ENCODE measurements around the gene UBALD2.
"Not testable (repeated sequence)": the region's sequence is repeated elsewhere in the genome, so short reads cannot be mapped to it uniquely, and the experiment has no call there.

The UBALD2 gene

GRCh38 chr17:76246080-76247066 is 18.8 kb upstream of the UBALD2 start:
- DNase-seq: peak; percentile 58 to 73

DNA sequence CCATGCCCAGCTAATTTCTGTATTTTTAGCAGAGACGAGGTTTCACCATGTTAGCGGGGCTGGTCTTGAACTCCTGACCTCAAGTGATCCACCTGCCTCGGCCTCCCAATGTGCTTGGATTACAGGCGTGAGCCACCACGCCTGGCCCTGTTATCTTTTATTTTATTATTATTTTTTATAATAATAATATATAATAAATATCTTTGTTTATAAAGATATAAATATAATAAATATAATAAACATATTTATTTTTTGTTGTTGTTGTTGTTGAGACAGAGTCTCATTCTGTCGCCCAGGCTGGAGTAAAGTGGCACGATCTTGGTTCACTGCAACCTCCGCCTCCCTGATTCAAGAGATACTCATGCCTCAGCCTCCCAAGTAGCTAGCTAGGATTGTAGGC is 17.8 kb upstream of the UBALD2 start:
- no peak for DNase-seq

GRCh38 chr17:76248013-76248782 is 16.9 kb upstream of the UBALD2 start:
- DNase-seq: no peak

DNA sequence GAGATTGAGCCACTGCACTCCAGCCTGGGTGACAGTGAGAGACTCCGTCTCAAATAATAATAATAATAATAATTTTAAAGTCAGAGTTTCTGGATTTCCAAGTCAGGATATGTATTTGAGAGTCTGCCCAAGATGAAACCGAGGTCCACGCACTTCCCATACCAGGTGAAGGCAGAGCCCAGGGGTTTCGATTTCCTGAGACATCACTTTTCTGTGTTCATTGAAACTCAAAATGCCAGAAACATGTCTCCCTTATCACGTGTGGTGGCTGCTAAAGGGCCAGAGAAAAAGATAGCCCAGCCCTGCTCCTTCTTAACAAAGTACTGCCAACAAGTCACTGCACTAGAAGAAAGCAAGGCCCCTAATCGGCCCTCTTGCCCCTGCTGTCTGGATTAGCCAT is 15.0 kb upstream of the UBALD2 start:
- DNase-seq: no peak

GRCh38 chr17:76251478-76252039 is 13.6 kb upstream of the UBALD2 start:
- no peak for DNase-seq

GRCh38 chr17:76252040-76252954 is 12.9 kb upstream of the UBALD2 start:
- DNase-seq: peak; percentile 43 to 57

DNA sequence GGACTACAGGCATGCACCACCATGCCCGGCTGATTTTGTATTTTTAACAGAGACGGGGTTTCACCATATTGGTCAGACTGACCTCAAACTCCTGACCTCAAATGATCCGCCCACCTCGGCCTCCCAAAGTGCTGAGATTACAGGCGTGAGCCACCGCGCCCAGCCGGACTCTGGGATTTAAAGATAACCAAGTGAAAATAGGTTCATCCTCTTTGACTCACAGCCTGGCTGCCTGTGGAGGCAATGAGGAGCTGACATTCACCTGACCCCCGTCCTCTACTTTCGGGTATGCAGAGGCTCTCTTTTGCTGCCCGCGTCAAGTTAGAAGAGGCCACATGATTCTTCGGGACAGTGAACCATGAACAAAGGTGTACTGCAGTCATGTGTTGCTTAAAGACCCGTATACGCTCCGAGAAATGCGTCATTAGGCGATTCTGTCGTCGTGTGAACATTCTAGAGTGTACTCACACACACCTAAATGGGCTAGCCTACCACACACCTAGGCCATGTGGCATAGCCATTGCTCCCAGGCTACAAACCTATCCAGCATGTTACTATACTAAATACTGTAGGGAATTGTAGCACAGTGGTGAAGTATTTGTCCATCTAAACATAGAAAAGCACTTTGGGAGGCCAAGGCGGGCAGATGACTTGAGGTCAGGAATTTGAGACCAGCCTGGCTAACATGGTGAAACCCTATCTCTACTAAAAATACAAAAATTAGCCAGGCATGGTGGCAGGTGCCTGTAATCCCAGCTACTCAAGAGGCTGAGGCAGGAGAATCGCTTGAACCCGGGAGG is 12.0 kb upstream of the UBALD2 start:
- DNase-seq: not testable (repeated sequence)

GRCh38 chr17:76253841-76254240 is 11.3 kb upstream of the UBALD2 start:
- DNase-seq: no peak

DNA sequence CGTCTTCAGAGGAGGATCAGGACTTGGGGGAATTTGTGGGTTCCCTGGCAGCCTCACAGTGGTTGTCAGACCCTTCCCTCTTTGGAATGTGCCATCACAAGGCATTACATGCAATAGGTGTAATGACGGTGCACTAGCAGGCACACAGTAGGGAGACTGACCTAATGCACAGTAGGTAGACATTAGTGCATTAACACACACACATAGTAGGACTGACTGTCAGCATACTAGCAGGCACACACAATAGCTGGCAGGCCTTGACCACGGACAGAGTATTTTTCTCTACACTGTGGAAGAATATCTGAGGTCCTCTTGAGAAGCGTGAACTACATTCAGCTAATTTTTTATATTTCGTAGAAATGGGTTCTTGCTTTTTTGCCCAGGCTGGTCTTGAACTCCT is 10.9 kb upstream of the UBALD2 start:
- no peak for DNase-seq

GRCh38 chr17:76255801-76256429 is 9.2 kb upstream of the UBALD2 start:
- DNase-seq: no peak

DNA sequence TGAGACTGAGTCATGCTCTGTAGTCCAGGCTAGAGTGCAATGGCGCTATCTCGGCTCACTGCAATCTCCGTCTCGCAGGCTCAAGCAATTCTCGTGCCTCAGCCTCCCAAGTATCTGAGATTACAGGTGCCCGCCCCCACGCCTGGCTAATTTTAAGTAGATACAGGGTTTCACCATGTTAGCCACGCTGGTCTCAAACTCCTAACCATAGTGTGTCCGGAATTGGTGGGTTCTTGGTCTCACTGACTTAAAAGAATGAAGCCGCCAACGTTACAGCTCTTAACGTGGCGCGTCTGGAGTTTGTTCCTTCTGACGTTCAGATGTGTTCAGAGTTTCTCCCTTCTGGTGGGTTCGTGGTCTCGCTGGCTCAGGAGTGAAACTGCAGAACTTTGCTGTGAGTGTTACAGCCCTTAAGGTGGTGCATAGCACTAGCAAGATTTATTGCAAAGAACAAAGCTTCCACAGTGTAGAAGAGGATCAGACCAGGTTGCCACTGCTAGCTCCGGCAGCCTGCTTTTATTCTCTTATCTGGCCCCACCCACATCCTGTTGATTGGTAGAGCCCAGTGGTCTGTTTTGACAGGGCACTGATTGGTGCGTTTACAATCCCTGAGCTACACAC is 8.6 kb upstream of the UBALD2 start:
- peak in 1 of 2 experiments; percentile 49 for DNase-seq

DNA sequence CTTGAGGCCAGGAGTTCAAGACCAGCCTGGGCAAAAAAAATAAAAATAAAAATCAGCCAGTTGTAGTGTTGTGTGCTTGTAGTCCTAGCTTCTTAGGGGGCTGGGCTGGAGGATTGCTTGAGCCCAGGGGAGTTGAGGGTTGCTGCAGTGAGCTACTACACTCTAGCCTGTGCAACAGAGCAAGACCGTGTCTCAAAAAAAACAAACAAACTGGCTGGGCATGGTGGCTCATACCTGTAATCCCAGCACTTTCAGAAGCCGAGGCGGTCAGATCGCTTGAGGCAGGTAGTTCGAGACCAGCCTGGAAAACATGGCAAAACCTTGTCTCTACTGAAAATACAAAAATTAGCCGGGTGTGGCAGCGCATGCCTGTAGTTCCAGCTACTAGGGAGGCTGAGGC is 4.9 kb upstream of the UBALD2 start:
- DNase-seq: no peak

DNA sequence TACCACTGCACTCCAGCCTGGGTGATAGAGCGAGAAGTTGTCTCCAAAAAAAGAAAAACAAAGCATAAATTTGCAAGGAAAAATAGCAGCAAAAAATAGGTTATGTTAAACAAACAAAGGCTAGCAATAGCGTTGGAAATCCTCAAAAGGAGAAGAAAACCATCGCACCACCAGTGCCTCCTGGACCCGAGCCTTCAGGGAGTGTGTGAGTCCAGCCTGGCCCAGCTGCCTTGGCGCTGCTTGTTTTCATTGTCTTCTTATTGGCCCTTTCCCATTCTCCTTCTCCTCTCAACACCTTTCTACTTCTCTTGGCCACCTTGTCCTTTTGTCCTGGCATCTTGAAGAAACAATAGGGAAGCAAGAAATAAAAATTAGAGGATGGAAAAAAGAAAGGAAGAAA is 4.5 kb upstream of the UBALD2 start:
- no peak for DNase-seq

- no peak for DNase-seq
Observed at GRCh38 chr17:76261421-76262215, 3.5 kb upstream of the UBALD2 start.

DNA sequence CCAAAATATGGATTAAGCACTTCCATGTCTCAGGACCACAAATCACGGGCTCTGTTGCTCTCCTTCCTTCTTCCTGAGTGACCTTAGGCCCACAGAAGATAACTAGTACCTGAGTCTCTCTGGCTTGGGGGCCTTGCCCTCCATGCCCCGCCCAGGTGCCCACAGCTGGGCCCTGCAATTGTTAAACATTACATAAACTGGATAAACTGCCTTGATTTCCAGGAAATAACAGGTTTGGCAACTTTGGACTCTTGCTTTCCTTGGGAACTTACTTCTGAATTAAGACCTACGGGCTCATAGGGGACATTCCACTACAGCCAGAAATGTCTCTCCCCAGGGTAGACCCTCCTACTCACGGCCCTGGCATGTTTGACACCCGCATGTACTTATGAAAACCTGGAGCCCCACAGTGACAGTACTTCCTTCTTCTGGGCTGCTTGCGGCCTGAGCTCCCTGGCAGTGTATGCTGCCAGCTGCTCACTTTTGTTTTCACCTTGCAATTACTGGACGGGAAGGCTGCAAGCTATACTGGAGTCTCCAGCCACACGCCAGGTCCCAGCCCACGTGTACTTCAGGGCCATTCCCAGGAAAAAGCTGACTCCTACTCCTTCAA is 2.3 kb upstream of the UBALD2 start:
- no peak for DNase-seq

DNA sequence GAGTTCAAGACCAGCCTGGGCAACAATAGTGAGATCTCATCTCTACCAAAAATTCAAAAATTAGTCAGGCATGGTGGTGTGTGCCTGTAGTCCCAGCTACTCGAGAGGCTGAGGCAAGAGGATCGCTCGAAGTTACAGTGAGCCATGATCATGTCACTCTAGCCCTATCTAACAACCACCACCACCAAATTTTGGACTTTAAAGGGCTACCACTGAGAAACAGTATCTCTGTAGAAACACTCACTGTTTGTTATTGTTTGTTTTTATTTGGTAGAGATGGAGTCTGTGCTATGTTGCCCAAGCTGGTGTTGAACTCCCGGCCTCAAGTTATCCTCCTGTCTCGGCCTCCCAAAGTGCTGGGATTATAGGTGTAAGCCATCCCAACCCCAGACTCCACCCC is 1.3 kb upstream of the UBALD2 start:
- no peak for DNase-seq

- DNase-seq: no peak
Observed at GRCh38 chr17:76264425-76264754, 758 bp upstream of the UBALD2 start.

GRCh38 chr17:76265624-76266243 is 586 bp downstream of the UBALD2 start:
- DNase-seq: peak in 1 of 2 experiments; percentile 60

All from activated CD4-positive, alpha-beta T cell treated with anti-CD3 and anti-CD28 coated beads, Interleukin-2, amount 50 U/mL, for 48 hours (primary cell).